Glomerular endothelial cell (primary cell): ENCODE data around the gene RUVBL2. TPM values are rescaled to one million over a fixed set of nuclear protein-coding genes. Genes with fewer than 3 reads are reported as not detected.

ENCODE experiments used
- DNase-seq: peaks from one replicate; pipeline ENCODE4 v3.0.0-alpha.2; 2011; ENCODE audit warnings: low read depth, low spot score; ENCODE audit errors: extremely low read depth
- total RNA-seq: library from RNA; depleted of rRNA; stranded (reverse); fragments of >200 nt; gene quantifications from 2 replicates; pipeline ENCODE4 v1.2.3, GENCODE V29; 2015

RUVBL2 gene
- 132 and 133 TPM in 2 replicates for total RNA-seq

- peak; percentile 91 for DNase-seq
These were observed at the start of gene RUVBL2, which contains the start of gene GYS1 for GRCh38 chr19:48993175-48994034. Gene RUVBL2, plus strand, starts transcription at chr19:48993887. Its CDS starts 25 bp downstream, at chr19:48993912. Gene GYS1, minus strand, starts transcription at chr19:48993309. Its CDS starts 197 bp downstream, at chr19:48993112.

- DNase-seq, result no peak
These were observed 48.3 kb upstream of the RUVBL2 start for GRCh38 chr19:48945415-48945814.

DNA sequence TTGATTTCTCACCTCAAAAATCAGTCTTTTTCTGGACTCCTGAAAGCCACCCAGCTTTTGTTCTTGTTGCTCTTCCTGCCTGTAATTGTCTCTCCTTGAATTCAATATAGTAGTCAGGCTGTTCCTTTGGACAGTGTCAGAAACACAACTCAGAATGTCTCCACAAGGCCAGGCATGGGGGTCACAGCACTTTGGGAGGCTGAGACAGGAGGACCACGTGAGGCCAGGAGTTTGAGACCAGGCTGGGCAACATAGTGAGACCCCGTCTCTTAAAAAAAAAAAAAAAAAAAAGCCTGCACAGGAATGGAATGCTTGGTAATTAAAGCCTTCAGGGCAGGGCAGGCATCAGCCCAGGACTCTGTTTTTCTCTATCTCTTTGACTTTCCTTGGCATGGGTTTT is 47.9 kb upstream of the RUVBL2 start:
- DNase-seq, result no peak

GRCh38 chr19:48946463-48947257 is 47.0 kb upstream of the RUVBL2 start:
- no peak for DNase-seq

GRCh38 chr19:48947258-48947542 is 46.5 kb upstream of the RUVBL2 start:
- DNase-seq, result no peak

- DNase-seq, result no peak
These were observed 43.5 kb upstream of the RUVBL2 start for GRCh38 chr19:48950159-48950558.

GRCh38 chr19:48950830-48951519 is 42.7 kb upstream of the RUVBL2 start:
- DNase-seq, result no peak

- no peak for DNase-seq
These were observed 40.5 kb upstream of the RUVBL2 start for GRCh38 chr19:48953141-48953540.

GRCh38 chr19:48953990-48954594 is 39.6 kb upstream of the RUVBL2 start:
- DNase-seq, result no peak

GRCh38 chr19:48954595-48955307 is 38.9 kb upstream of the RUVBL2 start, which contains the start of gene BAX:
Gene BAX, plus strand, starts transcription at chr19:48954875. Its CDS starts 54 bp downstream, at chr19:48954929.
- no peak for DNase-seq

GRCh38 chr19:48955308-48955958 is 38.3 kb upstream of the RUVBL2 start:
- DNase-seq, result no peak

GRCh38 chr19:48958006-48958405 is 35.7 kb upstream of the RUVBL2 start:
- DNase-seq, result no peak

DNA sequence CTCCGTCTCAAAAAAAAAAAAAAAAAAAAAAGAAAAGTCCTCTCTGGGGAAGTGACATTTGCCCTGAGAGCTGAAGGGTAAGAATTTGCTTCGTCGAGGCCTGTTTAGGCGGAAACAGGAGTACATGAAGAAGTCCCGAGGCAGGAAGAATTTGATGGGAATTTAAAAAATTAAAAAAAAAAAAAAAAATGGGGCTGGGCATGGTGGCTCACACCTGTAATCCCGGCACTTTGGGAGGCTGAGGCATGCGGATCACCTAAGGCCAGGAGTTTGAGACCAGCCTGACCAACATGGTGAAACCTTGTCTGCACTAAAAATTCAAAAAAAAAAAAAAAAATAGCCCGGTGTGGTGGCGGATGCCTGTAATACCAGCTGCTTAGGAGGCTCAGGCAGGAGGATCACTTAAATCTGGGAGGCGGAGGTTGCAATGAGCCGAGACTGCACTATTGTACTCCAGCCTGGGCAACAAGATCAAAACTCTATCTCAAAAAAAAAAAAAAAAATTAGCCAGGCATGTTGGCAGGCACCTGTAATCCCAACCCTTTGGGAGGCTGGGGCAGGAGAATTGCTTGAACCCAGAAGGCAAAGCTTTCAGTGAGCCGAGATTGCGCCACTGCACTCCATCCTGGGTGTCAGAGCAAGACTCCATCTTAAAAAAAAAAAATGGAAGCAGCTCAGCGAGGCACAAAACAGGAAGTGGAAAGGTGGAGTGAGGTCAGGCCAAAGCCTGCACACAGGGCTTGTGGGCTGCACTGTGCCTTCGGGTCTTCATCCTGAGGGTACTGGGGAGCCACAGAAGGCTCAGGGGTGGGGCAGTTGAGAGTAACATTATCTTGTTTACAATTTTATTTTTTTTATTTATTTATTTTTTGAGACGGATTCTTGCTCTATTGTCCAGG is 34.1 kb upstream of the RUVBL2 start:
- no peak for DNase-seq

- DNase-seq, result no peak
These were observed 32.5 kb upstream of the RUVBL2 start for GRCh38 chr19:48961051-48961649.

DNA sequence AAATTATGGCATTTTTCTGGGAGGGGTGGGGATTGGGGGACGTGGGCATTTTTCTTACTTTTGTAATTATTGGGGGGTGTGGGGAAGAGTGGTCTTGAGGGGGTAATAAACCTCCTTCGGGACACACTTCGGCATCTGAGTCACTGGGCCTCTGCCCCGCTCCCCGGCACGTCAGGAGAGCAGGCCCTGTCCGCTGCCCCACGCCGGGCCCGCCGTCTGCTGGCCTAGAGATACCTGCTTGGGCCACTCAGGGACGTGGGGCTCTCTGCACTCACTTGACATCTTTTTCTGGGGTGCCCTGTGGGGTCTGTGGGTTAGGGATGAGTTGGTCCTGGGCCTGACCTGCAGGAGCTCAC is 32.0 kb upstream of the RUVBL2 start:
- DNase-seq, result no peak

DNA sequence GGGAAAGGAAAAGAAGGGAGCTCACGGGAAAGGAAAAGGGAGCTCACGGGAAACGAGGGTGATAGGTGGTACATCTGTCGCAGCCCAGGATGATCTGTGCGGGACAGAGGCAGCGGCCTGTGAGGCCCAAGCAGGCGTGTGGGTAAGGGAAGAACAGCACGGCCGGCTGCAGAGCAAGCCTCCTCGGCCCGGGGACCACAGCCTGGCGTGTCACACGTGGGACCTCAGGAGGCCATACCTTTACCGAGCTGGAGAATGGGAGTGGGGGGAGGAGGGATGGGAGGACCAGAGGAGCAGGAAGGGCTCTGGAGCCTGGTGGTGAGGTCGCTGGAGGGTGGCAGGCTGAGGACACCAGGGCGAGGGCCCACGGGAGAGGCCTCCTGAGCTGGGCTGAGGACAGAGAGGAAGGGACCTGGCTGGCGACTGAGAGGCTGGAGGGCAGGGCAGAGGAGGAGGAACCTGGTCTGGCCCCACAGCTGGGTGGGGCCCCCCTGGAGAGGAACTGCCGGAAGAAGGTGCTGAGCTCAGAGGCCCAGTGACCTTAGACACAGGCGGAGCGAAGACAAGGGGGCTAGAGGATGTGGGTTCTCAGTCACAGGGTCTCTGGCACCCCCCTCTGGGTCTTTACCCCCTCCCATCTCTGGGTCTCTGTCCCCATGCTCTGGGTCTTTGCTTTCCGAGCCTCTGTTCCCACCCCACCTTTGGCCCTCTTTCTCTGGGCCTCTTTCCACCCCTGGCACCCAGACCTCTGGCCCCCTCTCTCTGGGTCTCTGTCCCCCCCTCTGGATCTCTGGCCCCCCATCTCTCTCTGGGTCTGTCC is 31.4 kb upstream of the RUVBL2 start:
- no peak for DNase-seq

GRCh38 chr19:48962849-48963165 is 30.9 kb upstream of the RUVBL2 start:
- no peak for DNase-seq
